Nephron (organoid): Measurements from ENCODE around the gene GRAMD1B.
"Not testable (repeated sequence)": the region's sequence is repeated elsewhere in the genome, so short reads cannot be mapped to it uniquely, and the experiment has no call there.

Experiments
- H3K27ac Mint-ChIP-seq, 3 experiments: 2 replicates each; pipeline ENCODE4 v1.8.0; 2020; ENCODE audit warnings: mixed read lengths in 3 of 3, mild to moderate bottlenecking in 2 of 3, moderate library complexity in 1 of 3
- H3K27me3 Mint-ChIP-seq: 2 replicates; pipeline ENCODE4 v1.8.0; 2021; ENCODE audit warnings: low read depth, mild to moderate bottlenecking, moderate library complexity, mixed read lengths
- H3K36me3 Mint-ChIP-seq: 2 replicates; pipeline ENCODE4 v1.8.0; 2020; ENCODE audit warnings: low read depth, mixed read lengths
- H3K4me1 Mint-ChIP-seq: 2 replicates; pipeline ENCODE4 v1.8.0; 2020; ENCODE audit warnings: mixed read lengths
- H3K4me3 Mint-ChIP-seq, 3 experiments: 2 replicates each; pipeline ENCODE4 v1.8.0; 2020; ENCODE audit warnings: mild to moderate bottlenecking in 3 of 3, mixed read lengths in 3 of 3, moderate library complexity in 2 of 3
- H3K9me3 Mint-ChIP-seq: 2 replicates; pipeline ENCODE4 v1.8.0; 2020; ENCODE audit warnings: mixed read lengths
- CTCF ChIP-seq, 3 experiments: fragments of 200-600 bp; sonication (generic); IDR thresholded peaks; one replicate each; pipeline ENCODE4 v1.5.0; 2021; ENCODE audit warnings: antibody characterized with exemption in 3 of 3; ENCODE audit not compliant: unreplicated experiment in 3 of 3

The GRAMD1B gene

GRCh38 chr11:123450623-123451022 is 20.6 kb downstream of the GRAMD1B start:
- Mint-ChIP-seq H3K9me3 (no peaks in the 10 kb centered on the region), H3K27ac (peak overlapping the region; percentile 58 to 87 (median 84)), H3K27me3 (no peaks in the 10 kb centered on the region), H3K4me3 (peak overlapping the region in 2 of 3 experiments; percentile 20 to 32), H3K4me1 (peaks cover 41% of the 10 kb centered on the region), H3K36me3 (no peaks in the 10 kb centered on the region)
- no peak for TF ChIP-seq CTCF (IDR thresholded peaks at IDR 0.05; ENCODE audit: unreplicated experiment in 3 of 3)

GRCh38 chr11:123451183-123451781 is 21.2 kb downstream of the GRAMD1B start:
- Mint-ChIP-seq H3K4me1 (peaks cover 41% of the 10 kb centered on the region), H3K27me3 (no peaks in the 10 kb centered on the region)

DNA sequence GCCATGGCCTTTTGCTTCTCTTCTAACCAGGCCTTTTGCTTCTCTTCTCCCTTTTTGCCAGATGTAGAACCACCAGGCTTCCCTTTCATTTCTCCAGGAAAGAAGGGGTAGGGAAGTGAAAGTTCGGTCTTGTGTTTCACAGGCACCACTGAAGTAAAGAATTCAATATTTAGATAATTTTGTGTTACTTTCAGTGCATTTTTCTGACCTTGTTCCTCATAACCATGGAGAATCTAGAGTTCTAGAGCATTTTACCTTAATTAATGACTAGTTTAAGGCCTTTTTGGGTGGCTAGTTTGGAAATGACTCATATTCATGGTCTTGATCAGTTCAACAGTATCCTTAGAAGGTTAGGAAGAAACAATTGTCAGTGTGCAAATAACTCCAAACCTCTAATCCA is 22.7 kb downstream of the GRAMD1B start:
- Mint-ChIP-seq H3K27me3 (no peaks in the 10 kb centered on the region), H3K4me1 (peaks cover 35% of the 10 kb centered on the region), H3K9me3 (no peaks in the 10 kb centered on the region), H3K4me3 (no peak overlapping the region), H3K36me3 (peaks cover 1% of the 10 kb centered on the region), H3K27ac (no peak overlapping the region)
- no peak for TF ChIP-seq CTCF (IDR thresholded peaks at IDR 0.05; ENCODE audit: unreplicated experiment in 3 of 3)

More at GRCh38 chr11:123451183-123451781, 21.2 kb downstream of the GRAMD1B start:
- H3K36me3 Mint-ChIP-seq: no peaks in the 10 kb centered on the region
- H3K4me3 Mint-ChIP-seq: no peak overlapping the region
- H3K27ac Mint-ChIP-seq: peak overlapping the region; percentile 58 to 87 (median 84)
- no peak for TF ChIP-seq CTCF (IDR thresholded peaks at IDR 0.05; ENCODE audit: unreplicated experiment in 3 of 3)
- no peaks in the 10 kb centered on the region for H3K9me3 Mint-ChIP-seq

GRCh38 chr11:123454060-123454651 is 24.1 kb downstream of the GRAMD1B start:
- no peak for TF ChIP-seq CTCF (IDR thresholded peaks at IDR 0.05; ENCODE audit: unreplicated experiment in 3 of 3)
- H3K36me3 Mint-ChIP-seq: peaks cover 11% of the 10 kb centered on the region
- no peaks in the 10 kb centered on the region for H3K27me3 Mint-ChIP-seq
- H3K27ac Mint-ChIP-seq: no peak overlapping the region
- peaks cover 27% of the 10 kb centered on the region for H3K4me1 Mint-ChIP-seq
- H3K9me3 Mint-ChIP-seq: no peaks in the 10 kb centered on the region
- no peak overlapping the region for H3K4me3 Mint-ChIP-seq

DNA sequence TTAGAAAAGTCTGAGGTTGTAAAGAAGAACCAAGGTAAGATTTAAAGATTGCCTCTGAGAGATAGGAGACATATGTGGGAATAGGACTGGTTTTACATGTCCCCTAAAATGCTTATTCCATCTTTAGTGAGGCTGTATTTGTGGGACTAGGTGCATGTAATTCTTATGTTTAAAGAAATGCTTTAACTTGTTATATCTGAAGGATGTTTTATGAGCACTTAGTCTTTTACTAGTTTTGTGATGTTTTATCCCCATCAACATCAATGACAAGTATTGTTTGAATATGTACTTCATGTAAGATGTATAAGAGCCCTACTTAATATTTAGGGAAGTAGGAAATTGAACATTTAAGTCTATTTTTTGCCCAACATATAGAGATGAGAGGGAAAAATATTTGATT is 24.7 kb downstream of the GRAMD1B start:
- H3K4me3 Mint-ChIP-seq: no peak overlapping the region
- TF ChIP-seq CTCF (IDR thresholded peaks at IDR 0.05; ENCODE audit: unreplicated experiment in 3 of 3): no peak
- H3K4me1 Mint-ChIP-seq: peaks cover 27% of the 10 kb centered on the region
- no peaks in the 10 kb centered on the region for H3K27me3 Mint-ChIP-seq
- H3K9me3 Mint-ChIP-seq: no peaks in the 10 kb centered on the region
- peaks cover 11% of the 10 kb centered on the region for H3K36me3 Mint-ChIP-seq
- no peak overlapping the region for H3K27ac Mint-ChIP-seq

GRCh38 chr11:123456448-123456847 is 26.4 kb downstream of the GRAMD1B start:
- not testable (repeated sequence) for H3K9me3 Mint-ChIP-seq, H3K27ac Mint-ChIP-seq, H3K27me3 Mint-ChIP-seq, H3K4me3 Mint-ChIP-seq
- Mint-ChIP-seq H3K36me3 (peaks cover 11% of the 10 kb centered on the region), H3K4me1 (peaks cover 11% of the 10 kb centered on the region)
